Retina (tissue), 1 donor: ENCODE results near the gene NDUFA1.
"Not testable (repeated sequence)": the region's sequence is repeated elsewhere in the genome, so short reads cannot be mapped to it uniquely, and the experiment has no call there.

Experiments used
- DNase-seq: peaks from one replicate; pipeline ENCODE4 v3.0.0-alpha.2; 2016

NDUFA1 gene

GRCh38 chrX:119871599-119872395, at the start of gene NDUFA1, which contains the start of gene RNF113A:
TSS of gene NDUFA1 (plus strand) at chrX:119871832. CDS start at chrX:119871912, 80 bp downstream.
TSS of gene RNF113A (minus strand) at chrX:119871733. CDS start at chrX:119871613, 120 bp downstream.
- peak; percentile 90 for DNase-seq

DNA sequence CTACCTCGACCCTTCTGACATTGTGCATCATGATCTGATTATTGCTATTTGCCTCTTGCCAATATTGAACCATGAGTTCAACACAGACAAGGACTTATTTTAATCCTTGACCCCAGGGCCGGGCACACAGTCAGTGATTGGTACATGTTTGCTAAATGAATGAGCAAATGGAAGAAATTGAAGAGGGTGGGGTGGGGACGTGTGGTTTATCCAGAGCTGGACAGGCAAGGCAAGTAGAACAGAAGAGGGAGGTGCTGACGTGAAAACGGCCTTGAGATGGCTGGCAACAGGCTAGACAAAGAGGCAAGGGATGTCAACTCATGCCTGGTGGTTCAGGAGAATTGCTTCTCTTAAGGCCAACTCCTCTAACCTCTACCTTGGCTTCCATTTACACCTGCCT, 47.4 kb upstream of the NDUFA1 start:
- DNase-seq = not testable (repeated sequence)

- no peak for DNase-seq
These were observed 45.2 kb upstream of the NDUFA1 start for GRCh38 chrX:119826399-119826959.

- no peak for DNase-seq
These were observed 43.2 kb upstream of the NDUFA1 start for GRCh38 chrX:119828446-119828845.

DNA sequence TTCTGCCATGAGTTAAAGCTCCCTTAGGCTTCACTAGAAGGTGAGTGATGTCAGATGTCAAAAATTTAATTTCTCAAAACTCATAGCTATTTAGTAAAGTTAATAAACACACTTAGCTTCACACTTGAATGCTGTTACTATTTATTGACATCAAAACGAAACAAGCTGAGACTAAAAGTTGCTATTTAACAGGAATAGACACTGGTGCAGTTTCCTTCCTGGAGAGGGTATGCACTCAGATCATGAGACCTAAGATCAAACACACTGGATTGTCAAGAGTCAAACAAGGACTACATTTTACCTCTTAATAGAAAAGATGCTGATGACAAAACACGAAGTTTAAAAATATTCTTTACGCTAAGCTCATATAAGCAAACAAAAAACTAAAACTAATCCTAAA, 37.7 kb upstream of the NDUFA1 start:
- DNase-seq = no peak

GRCh38 chrX:119852382-119853353, 19.0 kb upstream of the NDUFA1 start, which contains the start of gene UPF3B:
TSS of gene UPF3B (minus strand) at chrX:119852963. CDS start at chrX:119852928, 35 bp downstream.
- peak; percentile 91 for DNase-seq

DNA sequence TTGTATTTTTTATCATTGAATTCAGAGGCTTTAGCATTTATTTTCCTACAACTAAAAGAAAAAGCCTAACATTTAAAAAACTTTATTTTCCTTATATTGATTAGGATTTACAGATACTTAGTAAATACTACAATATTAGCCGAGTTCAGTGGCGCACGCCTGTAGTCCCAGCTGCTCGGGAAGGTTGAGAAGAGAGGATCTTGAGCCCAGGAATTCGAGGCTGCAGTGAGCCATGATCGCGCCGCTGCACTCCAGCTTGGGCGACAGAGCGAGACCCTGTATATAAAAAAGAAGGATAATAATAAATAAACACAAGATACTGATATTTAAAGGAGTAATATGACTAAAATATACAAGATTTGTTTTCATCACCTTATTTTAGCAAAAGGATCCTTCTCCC, 18.2 kb upstream of the NDUFA1 start:
- no peak for DNase-seq

DNA sequence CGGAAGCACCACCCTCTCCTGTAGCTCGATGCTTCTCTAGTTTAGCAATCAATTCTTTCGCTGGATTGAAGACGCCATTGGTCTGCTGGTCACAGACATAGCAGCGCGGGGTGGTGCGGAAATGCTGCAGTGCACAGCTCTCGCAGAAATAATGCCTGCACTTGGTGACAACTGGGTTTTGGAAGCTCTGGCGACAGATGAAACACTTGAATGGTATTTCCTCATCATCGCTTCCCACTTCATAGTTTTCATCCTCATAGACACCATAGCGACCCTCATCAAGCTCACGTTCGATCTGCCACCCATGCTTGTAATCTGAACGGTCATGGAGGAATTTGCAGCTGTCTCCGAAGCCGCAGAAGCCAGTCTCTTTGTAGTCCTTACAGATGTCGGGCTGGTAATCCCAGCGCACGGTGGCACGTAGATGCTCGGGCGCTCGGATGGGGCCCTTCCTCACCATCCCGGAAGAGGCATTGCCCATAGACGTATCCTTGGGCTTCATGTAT, 953 bp upstream of the NDUFA1 start:
- peak; percentile 64 for DNase-seq

- DNase-seq = no peak
These were observed 410 bp upstream of the NDUFA1 start for GRCh38 chrX:119871245-119871598.

DNA sequence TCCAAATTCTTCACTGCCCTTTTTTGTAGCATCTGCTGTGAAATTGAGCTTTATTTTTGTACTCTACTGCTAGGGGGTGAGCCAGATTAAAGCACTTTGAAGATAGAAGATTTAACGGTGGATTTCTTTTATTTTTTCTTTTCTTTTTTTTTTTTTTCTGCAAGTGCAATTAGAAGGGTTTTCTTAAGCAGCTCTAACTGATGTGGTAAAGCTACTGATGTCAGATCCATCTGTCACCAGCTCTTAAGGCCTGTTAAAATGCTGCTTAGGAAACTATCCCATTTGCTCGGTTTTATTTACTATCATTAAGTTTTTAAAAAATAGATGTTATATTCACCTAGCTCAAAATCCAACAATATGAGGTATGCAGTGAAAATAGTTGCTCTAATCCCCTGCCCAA, 7.1 kb downstream of the NDUFA1 start:
- DNase-seq = no peak

DNA sequence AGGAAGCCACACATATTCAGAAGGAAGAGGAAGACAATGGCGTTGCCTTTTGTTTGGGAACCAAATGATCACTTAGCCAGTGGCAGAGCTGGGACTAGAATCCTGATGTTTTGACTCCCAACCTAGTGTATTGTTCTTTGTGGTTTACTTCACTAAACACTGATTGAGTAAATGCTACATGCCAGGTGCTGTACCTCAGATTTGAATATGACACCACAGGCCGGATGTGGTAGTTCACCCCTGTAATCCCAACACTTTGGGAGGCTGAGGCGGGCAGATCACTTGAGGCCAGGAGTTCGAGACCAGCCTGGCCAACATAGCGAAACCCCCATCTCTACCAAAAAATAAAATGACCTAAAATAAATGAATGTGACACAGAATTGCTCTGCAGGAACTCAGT, 8.4 kb downstream of the NDUFA1 start:
- no peak for DNase-seq

DNA sequence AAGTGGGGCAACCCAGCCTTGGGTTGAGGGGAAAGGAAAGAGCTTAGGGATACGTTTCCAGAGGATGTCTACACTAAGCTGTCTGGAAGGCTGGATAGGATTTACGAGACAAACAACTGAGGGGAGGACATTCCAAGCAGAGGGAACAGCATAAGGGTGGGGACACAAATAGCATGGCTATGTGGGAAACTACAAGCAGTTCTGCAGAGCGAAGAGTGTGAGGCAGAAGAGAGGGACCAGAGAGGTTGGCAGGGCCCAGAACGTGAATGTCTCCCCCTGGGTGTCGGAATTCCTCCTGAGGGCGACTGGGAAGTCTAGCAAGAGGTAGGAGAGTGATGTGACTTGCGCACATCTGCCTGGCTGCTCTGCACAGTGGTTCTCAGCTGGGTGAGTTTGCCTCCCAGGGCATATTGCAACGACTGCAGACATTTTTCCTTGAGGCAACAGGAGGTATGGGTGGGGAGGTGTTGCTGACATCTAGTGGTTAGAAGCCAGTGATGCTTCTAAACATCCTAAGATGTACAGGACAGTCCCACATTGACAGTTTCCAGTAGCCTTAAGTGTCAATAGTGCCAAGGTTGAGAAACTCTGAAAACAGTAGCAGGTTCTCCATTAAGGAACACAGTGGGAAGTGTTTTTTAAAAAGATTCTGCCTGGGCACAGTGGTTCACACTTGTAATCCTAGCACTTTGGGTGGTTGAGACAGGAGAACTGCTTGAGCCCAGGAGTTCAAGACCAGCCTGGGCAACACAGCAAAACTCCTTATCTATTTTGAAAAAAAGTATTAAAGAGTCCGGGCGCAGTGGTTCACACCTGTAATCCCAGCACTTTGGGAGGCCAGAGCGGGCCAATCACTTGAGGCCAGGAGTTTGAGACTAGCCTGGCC, 9.2 kb downstream of the NDUFA1 start:
- peak; percentile 33 for DNase-seq

DNA sequence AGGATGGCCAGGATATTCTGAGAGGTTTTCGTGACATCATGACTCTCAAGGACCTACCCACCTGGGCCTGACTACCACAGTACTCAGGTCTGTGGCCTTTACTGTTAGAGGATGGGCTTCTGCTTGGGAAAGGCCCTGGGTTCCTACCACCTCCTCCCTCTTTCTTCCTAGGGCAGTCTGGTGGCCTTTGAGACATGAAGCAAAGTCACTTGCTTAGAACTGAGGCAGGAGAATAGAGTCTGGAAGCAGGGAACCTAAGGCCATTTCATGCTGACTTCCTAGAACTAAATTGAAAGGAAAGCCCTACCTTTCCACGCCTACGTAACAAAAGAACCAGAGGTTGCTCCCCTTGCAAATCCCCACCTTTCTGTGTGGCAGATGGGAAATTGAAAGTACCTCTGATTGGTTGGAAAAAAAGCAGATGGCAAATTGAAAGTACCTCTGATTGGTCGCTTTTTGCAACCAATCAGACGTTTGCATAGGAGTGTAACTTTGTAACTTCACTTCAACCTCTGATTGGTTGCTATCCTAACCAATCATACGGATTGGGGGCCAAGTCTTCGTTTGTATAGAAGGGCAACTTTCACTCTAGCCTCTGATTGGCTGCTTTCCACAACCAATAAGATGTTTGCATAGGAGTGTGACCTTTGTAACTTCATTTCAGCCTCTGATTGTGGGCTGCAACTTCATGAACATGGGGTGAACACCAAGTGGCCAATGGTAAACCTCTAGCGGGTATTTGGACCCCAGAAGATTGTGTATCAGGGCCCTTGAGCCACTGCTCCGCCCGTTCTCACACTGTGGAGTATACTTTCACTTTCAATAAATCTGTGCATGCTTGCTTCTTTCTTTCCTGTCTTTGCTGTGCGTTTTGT, 14.2 kb downstream of the NDUFA1 start:
- no peak for DNase-seq

DNA sequence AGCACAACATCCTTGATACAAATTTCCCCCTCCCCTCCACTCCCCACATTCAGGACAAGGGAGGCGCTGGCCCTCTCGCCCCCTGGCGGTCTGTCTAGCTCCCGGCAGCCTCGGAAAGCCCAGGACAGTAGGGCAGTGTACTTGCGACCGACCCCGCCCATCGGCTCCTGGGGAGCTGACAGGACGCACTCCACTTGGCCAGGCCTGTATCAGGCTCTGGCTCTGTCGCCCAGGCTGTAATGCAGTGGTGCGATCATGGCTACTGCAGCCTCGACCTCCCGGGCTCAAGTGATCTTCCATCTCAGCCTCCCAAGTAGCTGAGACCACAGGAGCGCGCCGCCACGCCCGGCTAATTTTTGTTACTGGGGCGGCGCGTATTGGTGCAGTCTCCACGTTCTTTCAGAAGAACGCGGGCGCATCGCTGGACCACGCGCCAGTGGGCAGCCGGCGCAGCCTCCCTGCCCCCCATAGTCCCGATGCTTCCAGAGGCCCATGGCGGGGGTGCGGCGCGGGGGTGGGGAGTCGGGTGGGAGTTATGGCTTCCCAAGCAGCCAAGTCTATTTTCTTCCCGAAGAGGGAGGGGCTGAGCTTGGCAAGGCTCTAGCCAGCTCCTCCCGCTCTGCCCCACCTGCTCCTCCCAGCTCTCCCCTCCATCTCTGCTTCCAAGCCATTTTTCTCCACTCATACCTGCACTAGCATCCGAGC, 16.2 kb downstream of the NDUFA1 start:
- peak; percentile 61 for DNase-seq

DNA sequence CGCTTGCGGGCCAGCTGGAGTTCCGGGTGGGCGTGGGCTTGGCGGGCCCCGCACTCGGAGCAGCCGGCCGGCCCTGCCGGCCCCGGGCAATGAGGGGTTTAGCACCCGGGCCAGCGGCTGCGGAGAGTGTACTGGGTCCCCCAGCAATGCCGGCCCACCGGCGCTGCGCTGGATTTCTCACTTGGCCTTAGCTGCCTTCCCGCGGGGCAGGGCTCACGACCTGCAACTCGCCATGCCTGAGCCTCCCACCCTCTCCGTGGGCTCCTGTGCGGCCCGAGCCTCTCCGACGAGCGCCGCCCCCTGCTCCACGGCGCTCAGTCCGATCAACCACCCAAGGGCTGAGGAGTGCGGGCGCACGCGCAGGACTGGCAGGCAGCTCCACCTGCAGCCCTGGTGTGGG, 19.0 kb downstream of the NDUFA1 start:
- not testable (repeated sequence) for DNase-seq

- not testable (repeated sequence) for DNase-seq
These were observed 20.5 kb downstream of the NDUFA1 start for GRCh38 chrX:119891961-119892692.

GRCh38 chrX:119895843-119896326, 24.3 kb downstream of the NDUFA1 start, which contains the start of gene AKAP14:
TSS of gene AKAP14 (plus strand) at chrX:119895893. CDS start at chrX:119903224, 7,331 bp downstream.
- DNase-seq = no peak

DNA sequence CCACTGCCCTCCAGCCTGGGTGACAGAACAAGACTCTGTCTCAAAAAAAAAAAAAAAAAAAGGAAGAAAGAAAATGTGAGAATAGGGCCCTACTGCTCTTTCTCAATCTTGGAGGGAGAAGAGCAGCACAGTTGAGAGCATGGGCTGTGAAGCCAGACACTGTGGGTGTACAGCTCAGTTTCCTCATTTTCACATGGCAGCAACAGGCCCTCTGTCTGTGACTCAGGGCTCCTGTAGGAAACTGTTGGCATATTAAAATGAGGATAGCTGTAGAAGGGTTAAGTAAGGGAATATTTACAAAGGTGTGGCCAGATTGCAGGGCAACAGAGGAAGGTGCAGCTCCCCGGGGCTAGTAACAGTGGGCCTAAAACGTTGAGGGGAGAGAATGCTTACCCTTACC, 27.5 kb downstream of the NDUFA1 start:
- DNase-seq = no peak

GRCh38 chrX:119900976-119901375, 29.3 kb downstream of the NDUFA1 start:
- no peak for DNase-seq
